ENCODE measurements around the gene SMIM45.

The SMIM45 gene

GRCh38 chr22:41971431-41971830, 19.5 kb downstream of the SMIM45 start:
- no peak for DNase-seq

GRCh38 chr22:41974691-41975290, 22.8 kb downstream of the SMIM45 start:
- DNase-seq: no peak

GRCh38 chr22:41975299-41976069, 23.5 kb downstream of the SMIM45 start:
- DNase-seq: no peak

- no peak for DNase-seq
Measured at GRCh38 chr22:41976070-41976901, 24.3 kb downstream of the SMIM45 start.

- DNase-seq: no peak
Measured at GRCh38 chr22:41976961-41977566, 25.1 kb downstream of the SMIM45 start.

GRCh38 chr22:41978732-41979131, 26.8 kb downstream of the SMIM45 start:
- DNase-seq: no peak

GRCh38 chr22:41979423-41980250, 27.7 kb downstream of the SMIM45 start:
- no peak for DNase-seq

GRCh38 chr22:41982865-41983264, 30.9 kb downstream of the SMIM45 start:
- no peak for DNase-seq

GRCh38 chr22:41983513-41984405, 31.8 kb downstream of the SMIM45 start:
- DNase-seq: no peak

- no peak for DNase-seq
Measured at GRCh38 chr22:41987276-41987675, 35.3 kb downstream of the SMIM45 start.

- DNase-seq: no peak
Measured at GRCh38 chr22:41989246-41989645, 37.3 kb downstream of the SMIM45 start.

GRCh38 chr22:41991111-41991510, 39.2 kb downstream of the SMIM45 start:
- DNase-seq: no peak

- no peak for DNase-seq
Measured at GRCh38 chr22:41992496-41992895, 40.5 kb downstream of the SMIM45 start.

- DNase-seq: no peak
Measured at GRCh38 chr22:41995211-41995610, 43.3 kb downstream of the SMIM45 start.

- DNase-seq: no peak
Measured at GRCh38 chr22:41996826-41997225, 44.9 kb downstream of the SMIM45 start.

- peak; percentile 72 for DNase-seq
Measured at GRCh38 chr22:41998361-41999261, 46.7 kb downstream of the SMIM45 start, which contains the start of gene WBP2NL. Gene WBP2NL, plus strand, starts transcription at chr22:41998788. Its CDS starts 31 bp downstream, at chr22:41998819.

GRCh38 chr22:42000466-42000865, 48.5 kb downstream of the SMIM45 start:
- no peak for DNase-seq

GRCh38 chr22:42001121-42001520, 49.2 kb downstream of the SMIM45 start:
- DNase-seq: no peak

GRCh38 chr22:42001706-42002105, 49.8 kb downstream of the SMIM45 start:
- no peak for DNase-seq

GRCh38 chr22:42007922-42008321, 56.0 kb downstream of the SMIM45 start:
- no peak for DNase-seq

Measured in left hindlimb (tissue), 1 donor.